HUES64 (cell line): ENCODE data around the gene KIR3DL3.
"Not testable (repeated sequence)": the region's sequence is repeated elsewhere in the genome, so short reads cannot be mapped to it uniquely, and the experiment has no call there.

Experiments used
- H3K27ac ChIP-seq: 2 replicates; pipeline ENCODE4 v1.7.0; 2013; ENCODE audit warnings: low read depth, low read length, inconsistent platforms
- H3K27me3 ChIP-seq: 2 replicates; pipeline ENCODE4 v1.6.1; 2013; ENCODE audit warnings: mild to moderate bottlenecking, low read length; ENCODE audit not compliant: insufficient read depth
- H3K36me3 ChIP-seq: 2 replicates; pipeline ENCODE4 v1.6.1; 2013; ENCODE audit warnings: mild to moderate bottlenecking, low read length; ENCODE audit not compliant: insufficient read depth
- H3K4me1 ChIP-seq: 2 replicates; pipeline ENCODE4 v1.6.1; 2013; ENCODE audit warnings: mild to moderate bottlenecking, low read length, moderate library complexity; ENCODE audit not compliant: insufficient read depth
- H3K4me3 ChIP-seq: 2 replicates; pipeline ENCODE4 v1.5.1; 2013; ENCODE audit warnings: mild to moderate bottlenecking, low read length, moderate library complexity
- H3K9ac ChIP-seq: 2 replicates; pipeline ENCODE4 v1.6.1; 2013; ENCODE audit warnings: mild to moderate bottlenecking, low read depth, low read length
- H3K9me3 ChIP-seq: 2 replicates; pipeline ENCODE4 v1.6.1; 2013; ENCODE audit warnings: low read depth, low read length; ENCODE audit not compliant: insufficient read depth
- whole genome bisulfite sequencing: fragments of 150-250, 120-280 bp; methylation state at CpG from one replicate; pipeline ENCODE4 v1.1.7; 2013; ENCODE audit warnings: missing lambda C conversion rate; 5-methylcytosine and 5-hydroxymethylcytosine counted together

The KIR3DL3 gene

DNA sequence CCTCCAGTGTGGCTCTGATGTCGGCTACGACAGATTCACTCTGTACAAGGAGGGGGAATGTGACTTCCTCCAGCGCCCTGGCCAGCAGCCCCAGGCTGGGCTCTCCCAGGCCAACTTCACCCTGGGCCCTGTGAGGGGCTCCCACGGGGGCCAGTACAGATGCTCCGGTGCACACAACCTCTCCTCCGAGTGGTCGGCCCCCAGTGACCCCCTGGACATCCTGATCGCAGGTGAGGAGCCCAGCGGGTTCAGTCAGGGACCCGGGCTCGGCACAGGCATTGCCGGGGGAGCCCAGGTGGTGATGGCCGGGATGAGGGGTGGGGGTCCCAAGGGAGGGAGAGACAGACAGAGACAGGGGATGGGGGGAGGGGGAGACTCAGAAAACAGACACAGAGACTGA is 26.5 kb upstream of the KIR3DL3 start:
- H3K27me3 ChIP-seq, H3K27ac ChIP-seq, H3K36me3 ChIP-seq, H3K4me1 ChIP-seq, H3K4me3 ChIP-seq, H3K9ac ChIP-seq: not testable (repeated sequence)
- peaks cover 78% of the 10 kb centered on the region for H3K9me3 ChIP-seq
- WGBS: 85% methylated on average over 13 of the region's 13 CpGs

DNA sequence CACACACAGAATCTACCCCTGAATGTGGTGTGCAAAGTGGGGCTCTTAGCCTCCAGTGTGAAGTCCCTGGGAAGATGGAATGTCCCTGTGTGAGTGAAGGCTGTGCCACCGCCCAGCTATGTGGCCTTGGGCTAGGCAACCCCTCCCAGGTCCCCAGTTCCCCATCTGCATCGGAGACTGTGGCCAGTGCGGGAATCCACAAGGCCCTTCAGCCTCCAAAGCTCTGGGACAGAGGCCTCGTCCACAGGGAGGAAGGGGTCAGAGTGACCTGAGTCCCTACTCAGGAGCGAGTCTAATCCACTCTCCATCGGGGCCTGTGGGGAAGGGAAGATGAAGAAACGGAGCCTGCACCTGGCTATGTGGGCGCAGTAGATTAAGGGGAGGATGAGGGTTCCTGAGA is 19.3 kb upstream of the KIR3DL3 start:
- Histone ChIP-seq H3K27me3 (no peaks in the 10 kb centered on the region), H3K36me3 (no peaks in the 10 kb centered on the region), H3K9me3 (peaks cover 81% of the 10 kb centered on the region), H3K9ac (no peak overlapping the region), H3K4me3 (no peak overlapping the region), H3K4me1 (no peaks in the 10 kb centered on the region), H3K27ac (no peak overlapping the region)
- WGBS: 77% methylated on average over 8 of the region's 8 CpGs

DNA sequence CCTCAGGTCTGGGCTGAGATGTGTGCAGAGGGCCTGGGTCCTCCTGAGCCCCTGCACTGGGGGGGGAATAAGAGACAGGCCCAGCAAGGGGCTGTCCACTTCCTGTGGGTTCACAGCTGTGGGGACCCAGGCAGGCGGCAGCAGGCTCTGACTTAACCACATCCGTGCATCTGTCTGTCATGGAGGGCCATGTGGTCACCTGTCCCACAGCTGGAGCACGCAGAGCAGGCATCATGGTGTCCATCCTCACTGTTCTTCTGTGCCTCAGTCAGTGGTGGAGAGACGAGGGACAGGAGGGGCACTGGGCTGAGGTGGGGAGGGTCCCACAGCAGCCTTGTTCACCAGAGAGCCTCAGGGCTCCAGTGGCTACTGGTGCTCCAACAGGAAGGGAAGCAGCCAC is 16.3 kb upstream of the KIR3DL3 start:
- Histone ChIP-seq H3K4me3 (no peak overlapping the region), H3K9me3 (peaks cover 72% of the 10 kb centered on the region), H3K4me1 (no peaks in the 10 kb centered on the region), H3K27me3 (no peaks in the 10 kb centered on the region), H3K27ac (no peak overlapping the region), H3K9ac (no peak overlapping the region), H3K36me3 (no peaks in the 10 kb centered on the region)
- 61% methylated on average over 4 of the region's 4 CpGs for WGBS

DNA sequence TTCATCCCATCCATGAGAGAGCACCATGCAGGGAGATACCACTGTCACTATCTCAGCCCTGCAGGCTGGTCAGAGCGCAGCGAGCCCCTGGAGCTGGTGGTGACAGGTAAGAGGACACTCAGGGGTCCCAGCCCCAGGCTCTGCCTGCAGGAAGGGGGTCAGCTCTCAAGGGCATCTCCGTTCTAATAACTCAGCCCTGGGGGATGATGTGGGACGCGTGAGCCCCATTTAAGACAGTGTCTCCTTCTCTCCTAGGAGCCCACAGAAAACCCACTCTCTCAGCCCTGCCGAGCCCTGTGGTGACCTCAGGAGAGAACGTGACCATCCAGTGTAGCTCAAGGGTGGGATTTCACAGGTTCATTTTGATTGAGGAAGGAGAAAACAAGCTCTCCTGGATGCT is 15.5 kb upstream of the KIR3DL3 start:
- no peak overlapping the region for H3K27ac ChIP-seq
- H3K36me3 ChIP-seq: no peaks in the 10 kb centered on the region
- no peaks in the 10 kb centered on the region for H3K27me3 ChIP-seq
- no peaks in the 10 kb centered on the region for H3K4me1 ChIP-seq
- peaks cover 69% of the 10 kb centered on the region for H3K9me3 ChIP-seq
- 87% methylated on average over 7 of the region's 7 CpGs for WGBS
- no peak overlapping the region for H3K4me3 ChIP-seq
- H3K9ac ChIP-seq: no peak overlapping the region

DNA sequence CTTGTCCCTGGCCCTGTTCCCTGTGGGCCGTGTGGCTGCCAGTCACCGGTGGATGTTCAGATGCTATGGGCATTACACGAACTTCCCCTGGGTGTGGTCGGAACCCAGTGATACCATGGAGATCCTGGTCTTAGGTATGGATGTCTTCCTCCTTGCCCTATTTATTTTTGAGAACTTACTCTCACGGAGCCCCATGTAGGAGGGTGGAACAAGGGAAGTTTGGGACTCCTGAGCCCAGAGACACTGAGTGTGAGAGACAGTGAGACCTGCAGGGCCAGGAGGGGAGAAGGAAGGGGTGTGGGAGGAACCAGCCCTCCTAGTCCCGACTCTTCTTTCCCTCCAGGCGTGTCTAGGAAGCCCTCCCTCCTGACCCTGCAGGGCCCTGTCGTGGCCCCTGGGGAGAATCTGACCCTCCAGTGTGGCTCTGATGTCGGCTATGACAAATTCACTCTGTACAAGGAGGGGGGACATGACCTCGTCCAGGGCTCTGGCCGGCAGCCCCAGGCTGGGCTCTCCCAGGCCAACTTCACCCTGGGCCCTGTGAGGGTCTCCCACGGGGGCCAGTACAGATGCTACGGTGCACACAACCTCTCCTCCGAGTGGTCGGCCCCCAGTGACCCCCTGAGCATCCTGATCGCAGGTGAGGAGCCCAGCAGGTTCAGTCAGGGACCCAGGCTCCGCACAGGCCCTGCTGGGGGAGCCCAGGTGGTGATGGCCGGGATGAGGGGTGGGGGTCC is 14.9 kb upstream of the KIR3DL3 start:
- no peaks in the 10 kb centered on the region for H3K27me3 ChIP-seq
- no peak overlapping the region for H3K4me3 ChIP-seq
- no peaks in the 10 kb centered on the region for H3K4me1 ChIP-seq
- no peak overlapping the region for H3K9ac ChIP-seq
- H3K9me3 ChIP-seq: peaks cover 69% of the 10 kb centered on the region
- 80% methylated on average over 18 of the region's 18 CpGs for WGBS
- no peak overlapping the region for H3K27ac ChIP-seq
- H3K36me3 ChIP-seq: no peaks in the 10 kb centered on the region

DNA sequence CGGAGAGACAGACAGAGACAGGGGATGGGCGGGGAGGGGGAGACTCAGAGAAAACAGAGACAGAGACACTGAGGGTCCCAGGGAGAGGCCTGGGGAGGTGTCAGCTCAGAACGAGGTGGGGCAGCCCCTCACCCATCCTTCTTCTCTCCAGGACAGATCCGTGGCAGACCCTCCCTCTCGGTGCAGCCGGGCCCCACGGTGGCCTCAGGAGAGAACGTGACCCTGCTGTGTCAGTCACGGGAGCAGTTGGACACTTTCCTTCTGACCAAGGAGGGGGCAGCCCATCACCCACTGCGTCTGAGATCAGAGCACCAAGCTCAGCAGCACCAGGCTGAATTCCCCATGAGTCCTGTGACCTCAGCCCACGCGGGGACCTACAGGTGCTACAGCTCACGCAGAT is 14.3 kb upstream of the KIR3DL3 start:
- not testable (repeated sequence) for H3K9ac ChIP-seq, H3K4me3 ChIP-seq, H3K4me1 ChIP-seq, H3K27ac ChIP-seq, H3K36me3 ChIP-seq, H3K27me3 ChIP-seq
- peaks cover 69% of the 10 kb centered on the region for H3K9me3 ChIP-seq
- WGBS: 67% methylated on average over 13 of the region's 13 CpGs

DNA sequence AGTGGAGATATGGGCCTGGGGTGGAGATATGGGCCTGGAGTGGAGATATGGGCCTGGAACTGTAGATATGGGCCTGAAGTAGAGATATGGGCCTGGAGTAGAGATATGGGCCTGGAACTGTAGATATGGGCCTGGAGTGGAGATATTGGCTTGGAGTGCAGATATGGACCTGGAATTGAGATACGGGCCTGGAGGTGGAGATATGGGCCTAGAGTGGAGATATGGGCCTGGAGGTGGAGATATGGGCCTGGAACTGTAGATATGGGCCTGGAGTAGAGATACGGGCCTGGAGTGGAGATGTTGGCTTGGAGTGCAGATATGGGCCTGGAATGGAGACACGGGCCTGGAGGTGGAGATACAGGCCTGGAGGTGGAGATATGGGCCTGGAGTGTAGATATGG is 402 bp downstream of the KIR3DL3 start:
- peaks cover 97% of the 10 kb centered on the region for H3K9me3 ChIP-seq
- no peaks in the 10 kb centered on the region for H3K27me3 ChIP-seq
- no peaks in the 10 kb centered on the region for H3K4me1 ChIP-seq
- no peak overlapping the region for H3K4me3 ChIP-seq
- H3K36me3 ChIP-seq: no peaks in the 10 kb centered on the region
- no peak overlapping the region for H3K9ac ChIP-seq
- H3K27ac ChIP-seq: no peak overlapping the region
- 72% methylated on average over 3 of the region's 3 CpGs for WGBS

DNA sequence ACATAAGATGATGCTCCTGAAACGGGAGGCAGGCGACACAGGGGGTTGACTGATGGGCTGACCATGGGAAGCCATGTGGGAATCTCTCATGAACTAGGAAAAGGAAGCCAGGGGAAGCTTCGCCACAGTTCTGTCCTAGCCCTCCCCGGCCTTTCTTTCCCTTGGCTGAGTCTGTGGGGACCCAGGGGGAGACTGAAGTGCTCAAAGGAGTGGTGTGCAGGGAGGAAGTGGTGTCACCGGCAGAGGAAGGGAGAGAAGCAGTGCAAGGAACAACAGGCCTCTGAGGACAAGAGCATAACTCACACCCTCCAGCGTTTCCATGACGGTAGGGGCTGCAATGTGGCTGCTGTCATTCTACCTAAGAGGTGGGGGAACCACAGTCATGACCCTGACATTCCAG is 1.1 kb downstream of the KIR3DL3 start:
- WGBS: 74% methylated on average over 7 of the region's 7 CpGs
- Histone ChIP-seq H3K9me3 (peaks cover 98% of the 10 kb centered on the region), H3K4me3 (no peak overlapping the region), H3K9ac (no peak overlapping the region), H3K4me1 (no peaks in the 10 kb centered on the region), H3K27me3 (no peaks in the 10 kb centered on the region), H3K27ac (no peak overlapping the region), H3K36me3 (no peaks in the 10 kb centered on the region)

DNA sequence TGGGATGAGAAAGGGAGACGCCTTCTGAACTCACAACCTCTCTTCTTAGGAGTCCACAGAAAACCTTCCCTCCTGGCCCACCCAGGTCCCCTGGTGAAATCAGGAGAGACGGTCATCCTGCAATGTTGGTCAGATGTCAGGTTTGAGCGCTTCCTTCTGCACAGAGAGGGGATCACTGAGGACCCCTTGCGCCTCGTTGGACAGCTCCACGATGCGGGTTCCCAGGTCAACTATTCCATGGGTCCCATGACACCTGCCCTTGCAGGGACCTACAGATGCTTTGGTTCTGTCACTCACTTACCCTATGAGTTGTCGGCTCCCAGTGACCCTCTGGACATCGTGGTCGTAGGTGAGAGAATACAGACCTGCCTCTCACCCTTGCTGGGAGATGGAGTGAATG is 3.3 kb downstream of the KIR3DL3 start:
- H3K9me3 ChIP-seq: peaks cover 98% of the 10 kb centered on the region
- H3K27ac ChIP-seq: no peak overlapping the region
- no peaks in the 10 kb centered on the region for H3K27me3 ChIP-seq
- 79% methylated on average over 10 of the region's 10 CpGs for WGBS
- no peak overlapping the region for H3K9ac ChIP-seq
- no peaks in the 10 kb centered on the region for H3K36me3 ChIP-seq
- no peak overlapping the region for H3K4me3 ChIP-seq
- H3K4me1 ChIP-seq: no peaks in the 10 kb centered on the region

DNA sequence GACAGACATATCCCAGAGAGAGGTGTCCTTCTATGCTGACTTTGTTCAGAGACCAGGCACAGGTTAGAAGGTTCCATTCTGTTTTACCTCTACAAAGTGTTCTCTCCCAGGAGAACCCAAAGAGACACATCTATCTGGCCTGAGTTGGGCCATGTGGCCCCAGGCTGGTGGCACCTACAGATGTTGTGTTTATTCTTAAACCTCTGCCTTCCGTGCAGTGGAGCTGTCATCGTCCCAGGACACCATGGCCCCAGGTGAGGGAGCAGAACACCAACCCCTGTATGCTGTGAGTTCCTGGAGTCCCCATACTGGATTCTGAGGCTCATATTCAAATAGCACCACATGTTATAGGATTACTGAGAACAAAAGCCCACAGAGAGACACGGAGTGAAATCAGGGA is 3.9 kb downstream of the KIR3DL3 start:
- no peaks in the 10 kb centered on the region for H3K36me3 ChIP-seq
- H3K27ac ChIP-seq: no peak overlapping the region
- peaks cover 98% of the 10 kb centered on the region for H3K9me3 ChIP-seq
- no peak overlapping the region for H3K9ac ChIP-seq
- 54% methylated on average over 2 of the region's 3 CpGs for WGBS
- H3K4me1 ChIP-seq: no peaks in the 10 kb centered on the region
- H3K4me3 ChIP-seq: no peak overlapping the region
- H3K27me3 ChIP-seq: no peaks in the 10 kb centered on the region

DNA sequence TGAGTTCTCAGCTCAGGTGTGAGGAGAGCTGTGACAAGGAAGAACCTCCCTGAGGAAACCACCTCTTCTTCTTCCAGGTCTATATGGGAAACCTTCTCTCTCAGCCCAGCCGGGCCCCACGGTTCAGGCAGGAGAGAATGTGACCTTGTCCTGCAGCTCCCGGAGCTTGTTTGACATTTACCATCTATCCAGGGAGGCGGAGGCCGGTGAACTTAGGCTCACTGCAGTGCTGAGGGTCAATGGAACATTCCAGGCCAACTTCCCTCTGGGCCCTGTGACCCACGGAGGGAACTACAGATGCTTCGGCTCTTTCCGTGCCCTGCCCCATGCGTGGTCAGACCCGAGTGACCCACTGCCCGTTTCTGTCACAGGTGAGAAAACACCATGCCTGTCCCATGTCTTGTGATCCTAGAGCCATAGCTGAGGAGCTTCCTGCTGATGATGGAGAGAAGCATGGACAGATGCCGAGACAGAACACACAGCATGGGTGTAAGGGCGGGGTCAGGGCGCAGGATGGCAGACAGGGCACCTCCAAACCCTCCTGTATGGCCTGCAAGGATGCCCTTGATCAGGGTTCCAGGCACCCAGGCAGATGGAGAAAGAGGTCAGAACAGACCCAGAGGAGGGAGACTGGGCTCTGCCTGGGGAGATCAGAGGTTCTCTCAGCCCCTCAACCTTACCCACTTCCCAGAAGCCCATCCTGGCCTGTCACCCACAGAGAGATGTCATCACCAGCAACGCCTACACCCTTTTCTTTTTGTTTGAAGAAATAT is 5.4 kb downstream of the KIR3DL3 start:
- WGBS: 77% methylated on average over 14 of the region's 15 CpGs
- H3K9ac ChIP-seq: no peak overlapping the region
- peaks cover 92% of the 10 kb centered on the region for H3K9me3 ChIP-seq
- no peak overlapping the region for H3K27ac ChIP-seq
- H3K36me3 ChIP-seq: no peaks in the 10 kb centered on the region
- no peaks in the 10 kb centered on the region for H3K4me1 ChIP-seq
- H3K4me3 ChIP-seq: no peak overlapping the region
- no peaks in the 10 kb centered on the region for H3K27me3 ChIP-seq
